Measurements from ENCODE around the gene TNFRSF6B.

Gene TNFRSF6B

DNA sequence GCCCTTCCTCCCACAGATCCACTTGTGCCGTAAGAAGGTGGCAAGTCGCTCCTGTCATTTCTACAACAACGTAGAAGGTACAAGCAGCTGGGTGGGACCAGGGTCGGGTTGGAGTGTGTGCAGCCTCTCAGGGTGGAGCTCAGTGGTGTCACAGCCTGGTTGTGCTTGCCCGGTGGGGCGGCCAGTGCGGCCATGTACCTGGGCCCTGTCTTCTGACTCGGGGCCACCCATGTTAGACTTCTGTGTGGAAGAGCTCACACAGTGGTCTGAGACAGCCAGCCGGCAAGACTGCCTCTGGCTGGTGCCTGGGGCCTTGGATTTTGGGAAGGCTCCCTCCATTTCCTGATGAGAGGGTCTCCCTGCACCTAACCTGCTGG is 33.7 kb upstream of the TNFRSF6B start:
- TF ChIP-seq, protein P1, sequence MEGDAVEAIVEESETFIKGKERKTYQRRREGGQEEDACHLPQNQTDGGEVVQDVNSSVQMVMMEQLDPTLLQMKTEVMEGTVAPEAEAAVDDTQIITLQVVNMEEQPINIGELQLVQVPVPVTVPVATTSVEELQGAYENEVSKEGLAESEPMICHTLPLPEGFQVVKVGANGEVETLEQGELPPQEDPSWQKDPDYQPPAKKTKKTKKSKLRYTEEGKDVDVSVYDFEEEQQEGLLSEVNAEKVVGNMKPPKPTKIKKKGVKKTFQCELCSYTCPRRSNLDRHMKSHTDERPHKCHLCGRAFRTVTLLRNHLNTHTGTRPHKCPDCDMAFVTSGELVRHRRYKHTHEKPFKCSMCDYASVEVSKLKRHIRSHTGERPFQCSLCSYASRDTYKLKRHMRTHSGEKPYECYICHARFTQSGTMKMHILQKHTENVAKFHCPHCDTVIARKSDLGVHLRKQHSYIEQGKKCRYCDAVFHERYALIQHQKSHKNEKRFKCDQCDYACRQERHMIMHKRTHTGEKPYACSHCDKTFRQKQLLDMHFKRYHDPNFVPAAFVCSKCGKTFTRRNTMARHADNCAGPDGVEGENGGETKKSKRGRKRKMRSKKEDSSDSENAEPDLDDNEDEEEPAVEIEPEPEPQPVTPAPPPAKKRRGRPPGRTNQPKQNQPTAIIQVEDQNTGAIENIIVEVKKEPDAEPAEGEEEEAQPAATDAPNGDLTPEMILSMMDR (IDR thresholded peaks at IDR 0.05): no peak
- no peak overlapping the region for H3K9ac ChIP-seq
- no peak overlapping the region for H2AFZ ChIP-seq
- H3K27me3 ChIP-seq (ENCODE audit: control insufficient read depth, insufficient read depth, low read length): no peaks in the 10 kb centered on the region
- no peak overlapping the region for H3K4me3 ChIP-seq (ENCODE audit: low read depth, low read length)
- H3K36me3 ChIP-seq (ENCODE audit: control insufficient read depth, insufficient read depth, low read length): no peaks in the 10 kb centered on the region
- H3K4me1 ChIP-seq: peaks cover 6% of the 10 kb centered on the region
- peaks cover 29% of the 10 kb centered on the region for H3K79me2 ChIP-seq
- H3K9me3 ChIP-seq (ENCODE audit: control insufficient read depth, low read length): no peaks in the 10 kb centered on the region
- H3K4me2 ChIP-seq (ENCODE audit: low read length): no peak overlapping the region
- H3K27ac ChIP-seq: no peak overlapping the region

DNA sequence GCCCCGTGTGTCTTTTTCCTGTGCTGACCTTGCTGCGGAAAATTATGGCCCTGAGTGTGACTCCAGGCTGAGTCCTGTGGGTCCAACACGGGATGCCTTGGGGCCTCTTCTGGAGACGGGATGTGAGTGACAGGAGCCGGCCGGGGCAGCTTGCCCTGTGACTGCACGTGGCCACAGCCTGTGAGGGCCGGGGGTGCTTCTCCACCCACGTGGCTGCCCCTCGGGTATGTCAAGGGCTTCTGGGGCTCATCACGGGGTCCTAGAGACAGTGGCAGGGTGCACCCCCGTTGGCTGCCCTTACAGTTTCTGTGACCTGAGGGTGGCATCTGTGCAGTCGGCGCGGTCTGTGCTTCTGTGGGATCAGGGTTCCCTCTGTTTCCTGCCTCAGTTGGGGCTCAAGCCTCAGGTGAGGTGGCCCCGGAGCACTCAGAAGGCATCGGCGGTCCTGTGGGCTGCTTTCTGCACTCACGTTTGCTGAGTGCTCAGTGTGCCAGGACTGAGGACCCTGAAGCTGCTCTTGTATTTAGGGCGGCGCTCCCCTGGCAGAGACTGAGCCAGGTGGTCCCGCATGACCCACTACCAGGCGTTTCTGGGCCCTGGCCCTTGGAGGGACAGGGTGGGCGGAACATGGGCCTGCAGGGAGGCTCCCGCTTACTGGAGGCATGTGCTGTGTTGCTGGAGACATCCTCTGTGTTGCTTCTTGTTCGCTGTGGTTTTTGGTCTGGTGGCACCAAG is 33.0 kb upstream of the TNFRSF6B start:
- TF ChIP-seq, protein P1 (IDR thresholded peaks at IDR 0.05): no peak
- H3K36me3 ChIP-seq (ENCODE audit: control insufficient read depth, insufficient read depth, low read length): no peaks in the 10 kb centered on the region

DNA sequence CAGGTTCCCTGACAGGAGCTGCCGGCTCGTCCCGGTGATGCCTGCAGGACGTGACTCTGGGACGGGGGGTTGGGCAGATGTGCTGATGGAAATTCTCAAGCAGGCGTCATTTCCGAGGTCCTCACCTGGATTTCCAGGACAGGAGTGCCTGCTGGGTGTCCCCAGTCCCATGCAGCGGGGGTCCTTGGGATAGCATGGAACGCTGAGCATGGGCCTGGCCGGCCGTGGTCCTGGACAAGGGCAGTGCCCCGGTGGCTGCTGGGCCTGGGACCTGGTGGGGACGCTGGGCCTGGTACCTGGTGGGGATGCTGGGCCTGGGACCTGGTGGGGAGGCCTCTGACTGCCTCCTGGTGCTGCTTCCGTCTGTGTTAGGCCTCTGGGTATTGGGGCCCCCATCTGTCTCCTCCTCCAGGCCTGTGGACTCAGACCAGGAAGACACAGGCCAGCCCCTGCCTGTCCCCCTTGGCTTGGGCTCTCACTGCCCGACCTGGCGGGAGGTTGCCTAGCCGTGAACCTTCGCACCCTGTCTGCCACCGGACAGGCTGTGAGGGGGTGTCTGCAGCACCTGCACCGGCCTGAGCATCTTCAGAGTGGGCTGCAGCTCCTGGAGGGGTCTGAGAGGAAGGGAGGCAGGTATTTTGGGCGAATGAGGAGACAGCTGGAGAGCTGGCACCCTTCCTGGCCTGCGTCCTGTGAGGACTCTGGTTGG is 32.2 kb upstream of the TNFRSF6B start:
- no peaks in the 10 kb centered on the region for H3K36me3 ChIP-seq (ENCODE audit: control insufficient read depth, insufficient read depth, low read length)
- TF ChIP-seq, protein P1 (IDR thresholded peaks at IDR 0.05): no peak
- no peak overlapping the region for H3K4me3 ChIP-seq (ENCODE audit: low read depth, low read length)
- peaks cover 24% of the 10 kb centered on the region for H3K79me2 ChIP-seq
- no peak overlapping the region for H3K9ac ChIP-seq
- no peaks in the 10 kb centered on the region for H3K27me3 ChIP-seq (ENCODE audit: control insufficient read depth, insufficient read depth, low read length)
- no peak overlapping the region for H3K4me2 ChIP-seq (ENCODE audit: low read length)
- H2AFZ ChIP-seq: no peak overlapping the region
- peaks cover 1% of the 10 kb centered on the region for H3K4me1 ChIP-seq
- H3K9me3 ChIP-seq (ENCODE audit: control insufficient read depth, low read length): no peaks in the 10 kb centered on the region
- no peak overlapping the region for H3K27ac ChIP-seq

More for the DNA sequence above, 33.0 kb upstream of the TNFRSF6B start:
- Histone ChIP-seq H3K79me2 (peaks cover 29% of the 10 kb centered on the region), H2AFZ (no peak overlapping the region), H3K4me1 (peaks cover 6% of the 10 kb centered on the region), H3K27ac (no peak overlapping the region), H3K9me3 (ENCODE audit: control insufficient read depth, low read length) (no peaks in the 10 kb centered on the region), H3K4me2 (ENCODE audit: low read length) (no peak overlapping the region), H3K9ac (no peak overlapping the region), H3K27me3 (ENCODE audit: control insufficient read depth, insufficient read depth, low read length) (no peaks in the 10 kb centered on the region), H3K4me3 (ENCODE audit: low read depth, low read length) (no peak overlapping the region)

DNA sequence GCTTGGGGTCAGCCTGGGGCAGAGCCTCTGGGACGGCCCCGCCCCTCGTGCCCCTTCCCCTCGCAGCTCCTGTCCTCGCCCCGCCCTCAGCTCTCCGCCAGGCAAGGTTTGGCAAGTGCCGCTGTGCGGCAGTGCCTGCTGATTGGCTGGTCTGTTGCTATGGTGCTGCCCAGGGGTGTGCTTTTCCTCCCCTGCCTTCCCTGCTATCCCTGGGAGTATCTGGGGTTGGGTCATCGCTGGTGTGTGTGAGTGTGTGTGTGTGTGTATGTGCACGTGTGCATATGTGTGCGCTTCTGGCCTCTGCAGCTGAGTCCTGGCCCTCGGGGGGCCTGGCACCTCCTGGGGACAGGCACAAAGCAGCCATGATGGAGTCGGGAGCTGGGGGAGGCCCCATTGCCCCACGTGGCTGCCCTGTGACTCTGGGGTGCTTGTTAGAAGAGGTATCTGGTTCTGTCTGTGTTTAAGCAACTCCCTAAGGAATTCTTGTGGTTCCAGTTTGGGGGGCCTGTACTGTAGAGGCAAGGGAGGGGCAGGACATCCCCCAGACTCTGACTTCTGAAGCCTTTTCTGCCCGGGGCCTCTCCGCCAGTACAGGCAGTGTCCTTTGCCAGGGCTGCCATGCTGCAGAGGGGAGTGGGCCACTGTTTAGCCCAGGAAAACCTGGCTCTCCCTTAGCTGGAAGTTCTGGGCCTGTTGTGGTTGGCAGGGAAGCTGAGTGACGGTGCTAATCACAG is 31.4 kb upstream of the TNFRSF6B start:
- Histone ChIP-seq H3K4me1 (no peaks in the 10 kb centered on the region), H2AFZ (no peak overlapping the region), H3K27me3 (ENCODE audit: control insufficient read depth, insufficient read depth, low read length) (no peaks in the 10 kb centered on the region), H3K9ac (no peak overlapping the region), H3K27ac (no peak overlapping the region), H3K36me3 (ENCODE audit: control insufficient read depth, insufficient read depth, low read length) (no peaks in the 10 kb centered on the region), H3K79me2 (peaks cover 22% of the 10 kb centered on the region), H3K4me2 (ENCODE audit: low read length) (no peak overlapping the region), H3K9me3 (ENCODE audit: control insufficient read depth, low read length) (no peaks in the 10 kb centered on the region), H3K4me3 (ENCODE audit: low read depth, low read length) (no peak overlapping the region)
- TF ChIP-seq, protein P1 (IDR thresholded peaks at IDR 0.05): no peak

All from parathyroid adenoma (tissue), 2 donors.